Right lobe of liver (tissue), 4 donors: ENCODE data around the gene FOXJ3.

ENCODE experiments used
- CTCF ChIP-seq, 4 donors: fragments of 200-600 bp in 3 of 4; fragments of 450-650 bp in 1 of 4; IDR thresholded peaks; one replicate each; pipeline versions ENCODE4 v1.5.1 to v1.8.0; 2016 to 2022; ENCODE audit warnings: antibody characterized with exemption in 4 of 4, mild to moderate bottlenecking in 2 of 4
- POLR2A ChIP-seq: fragments of 450-650 bp; IDR thresholded peaks from one replicate; pipeline ENCODE4 v1.6.1; 2017; ENCODE audit warnings: antibody characterized with exemption, mild to moderate bottlenecking
- donor health status: DM: no; HTN: no; CAD: no.
- donor health status: DM: no; HTN: no; CAD: no.
- donor health status: DM: no; HTN: yes; CAD: no.

DNA sequence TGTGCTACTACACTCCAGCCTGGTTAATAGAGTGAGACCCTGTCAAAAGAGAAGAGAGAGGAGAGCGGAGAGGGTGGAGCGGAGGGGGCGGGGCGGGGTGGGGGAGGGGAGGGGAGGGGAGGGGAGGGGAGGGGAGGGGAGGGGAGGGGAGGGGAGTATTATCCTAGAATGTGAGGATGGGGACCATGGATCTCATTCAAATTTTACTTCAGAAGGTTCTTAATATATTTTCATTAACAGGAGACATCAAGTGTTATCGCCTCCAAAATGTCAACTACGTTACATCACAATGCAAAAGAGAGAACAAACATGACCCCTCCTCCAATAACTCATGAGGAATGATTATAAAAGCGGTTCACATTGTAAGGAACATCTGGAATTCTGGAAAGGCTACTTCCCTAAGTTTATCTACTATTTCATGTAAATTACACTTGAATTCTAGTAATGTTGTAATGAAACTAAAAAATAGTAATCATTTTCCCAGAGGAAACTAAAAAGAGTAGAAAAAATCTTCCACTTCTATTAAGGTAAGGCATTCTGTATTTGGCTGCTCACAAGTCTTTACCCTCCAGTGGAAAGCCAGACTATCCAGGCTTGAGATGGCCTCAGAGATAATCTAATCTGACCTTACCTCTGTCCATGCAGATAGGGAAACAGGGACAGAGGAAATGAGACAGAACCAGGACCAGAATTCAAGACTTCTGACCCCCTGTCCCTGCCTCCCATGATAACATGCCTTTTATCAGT is 151.7 kb downstream of the FOXJ3 start:
- TF ChIP-seq CTCF (IDR thresholded peaks at IDR 0.05) (no peak), POLR2A (no peak)
